ENCODE results near the gene JMJD4.
"Not testable (repeated sequence)": the region's sequence is repeated elsewhere in the genome, so short reads cannot be mapped to it uniquely, and the experiment has no call there.

Gene JMJD4

GRCh38 chr1:227701631-227702030, 33.5 kb downstream of the JMJD4 start:
- DNase-seq (ENCODE audit: extremely low read depth in 1 of 2, low read depth in 1 of 2): not testable (repeated sequence)

DNA sequence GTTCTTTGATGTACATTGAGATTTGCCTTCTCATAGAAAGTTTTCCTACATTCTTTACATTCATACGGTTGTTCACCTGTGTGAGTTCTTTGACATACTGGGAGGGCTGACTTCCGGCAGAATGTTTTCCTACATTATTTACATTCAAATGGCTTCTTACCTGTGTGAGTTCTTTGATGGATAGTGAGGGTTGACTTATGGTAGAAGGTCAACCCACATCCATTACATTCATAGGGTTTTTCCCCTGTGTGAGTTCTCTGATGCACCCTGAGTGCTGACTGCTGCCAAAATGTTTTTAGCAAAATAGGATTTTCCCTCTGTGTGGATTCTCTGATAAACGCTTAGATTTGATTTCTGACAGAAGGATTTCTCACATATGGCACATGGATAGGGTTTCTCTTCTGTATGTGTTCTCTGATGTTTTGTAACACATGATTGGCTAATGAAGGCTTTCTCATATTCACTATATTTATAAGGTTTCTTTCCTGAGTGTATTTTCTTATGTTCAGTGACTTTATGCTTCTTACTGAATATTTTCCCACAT, 37.7 kb downstream of the JMJD4 start:
- no peak for DNase-seq (ENCODE audit: extremely low read depth in 1 of 2, low read depth in 1 of 2)

GRCh38 chr1:227685807-227686206, 49.3 kb downstream of the JMJD4 start:
- no peak for DNase-seq (ENCODE audit: extremely low read depth in 1 of 2, low read depth in 1 of 2)
